GM18520 (cell line): ENCODE results near the gene ENAH.

Experiments used
- ATAC-seq: cut with Tn5 transposase; IDR thresholded peaks from one replicate; pipeline ENCODE4 v1.9.1; 2021; ENCODE audit not compliant: unreplicated experiment

ENAH gene

DNA sequence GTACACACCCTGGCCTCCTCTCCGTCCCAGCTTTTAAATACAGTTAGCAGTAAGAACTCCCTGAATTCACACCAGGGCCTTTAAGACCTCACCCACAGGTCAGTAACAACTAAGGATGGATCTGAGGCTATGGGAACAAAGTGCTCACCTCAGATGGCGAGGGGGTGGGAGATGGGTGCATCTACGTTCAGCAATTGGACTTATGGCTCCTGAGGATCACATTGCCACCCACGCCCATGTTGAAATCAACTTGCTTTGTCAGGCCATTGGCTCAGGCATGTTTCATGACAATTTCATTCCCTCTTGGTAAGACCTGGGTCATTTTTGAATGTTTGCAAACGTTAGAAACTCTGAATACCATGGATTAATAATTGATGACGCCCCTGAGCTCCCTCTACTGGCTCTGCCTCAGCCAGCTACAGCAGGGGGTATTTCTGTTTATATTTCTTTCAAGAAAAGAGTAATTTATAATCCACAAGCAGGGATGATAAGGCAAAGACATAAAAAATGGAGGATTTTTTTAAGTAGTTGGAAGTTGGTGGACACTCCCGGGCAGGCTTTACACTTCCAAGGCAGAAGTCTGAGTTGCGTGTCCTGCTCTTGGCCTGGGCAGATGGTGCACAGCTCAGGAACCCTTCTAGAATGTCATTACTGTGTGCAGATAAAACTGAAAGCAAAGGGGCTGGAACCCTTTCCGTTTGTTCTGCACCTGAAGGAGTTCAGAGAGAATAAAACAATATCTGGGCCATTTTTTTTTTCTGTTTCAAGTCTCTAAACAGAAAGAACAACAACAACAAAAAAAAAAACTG, 211.4 kb downstream of the ENAH start:
- ATAC-seq, result no peak

GRCh38 chr1:225440380-225441221, 212.3 kb downstream of the ENAH start:
- ATAC-seq, result no peak

DNA sequence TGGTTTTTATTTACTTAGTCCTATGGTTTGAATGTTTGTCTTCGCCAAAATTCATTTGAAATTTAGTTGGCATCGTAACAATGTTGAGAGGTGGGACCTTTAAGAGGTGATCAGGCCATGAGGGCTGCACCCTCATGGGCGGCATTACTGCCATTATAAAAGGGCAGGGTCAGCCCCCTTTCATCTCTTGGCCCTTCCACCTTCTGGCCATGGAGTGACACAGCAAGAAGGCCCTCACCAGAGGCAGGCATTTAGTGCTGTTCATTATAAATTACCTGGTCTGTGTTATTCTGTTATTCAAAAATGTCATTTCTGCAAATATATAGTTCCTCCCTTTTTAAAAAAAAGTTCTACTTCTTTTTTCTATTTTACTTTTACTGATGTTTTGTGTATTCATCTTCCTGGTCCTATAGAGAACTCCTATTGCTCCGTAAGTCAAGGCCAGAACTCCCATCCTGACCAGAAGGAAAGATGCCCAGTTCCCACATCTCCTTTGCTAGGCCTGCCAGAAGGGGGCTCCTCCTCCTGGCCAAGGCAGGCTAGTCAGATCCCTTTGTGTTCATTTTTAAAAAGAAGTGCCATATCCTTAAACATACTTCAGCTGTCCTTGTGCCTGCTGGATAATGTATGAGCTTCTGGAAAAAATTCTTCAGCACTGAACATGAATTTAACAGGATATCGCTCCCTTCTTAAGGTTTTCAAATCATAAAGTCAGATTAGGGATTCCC, 215.0 kb downstream of the ENAH start:
- no peak for ATAC-seq
